HFF-Myc (cell line): ENCODE measurements around the gene STAU1.

Experiments used
- DNase-seq: peaks from one replicate; pipeline ENCODE4 v3.0.0-alpha.2; 2011; ENCODE audit warnings: low read depth; ENCODE audit errors: extremely low read depth
- H3K4me3 ChIP-seq: replicated peaks from 2 replicates; pipeline ENCODE4 v1.5.1; 2011; ENCODE audit warnings: low read depth, mild to moderate bottlenecking, control low read depth, low read length
- CTCF ChIP-seq: IDR thresholded peaks from 2 replicates; pipeline ENCODE4 v1.5.1; 2012; ENCODE audit warnings: mild to moderate bottlenecking, low read depth, low read length, control low read depth; ENCODE audit errors: missing control alignments

The STAU1 gene

GRCh38 chr20:49187851-49188641 lies at the start of gene STAU1:
TSS of gene STAU1 (minus strand) at chr20:49188334. CDS start at chr20:49166201, 22,133 bp downstream.
- H3K4me3 ChIP-seq, result peak within 1 kb of the TSS; percentile 73

GRCh38 chr20:49237531-49237930 lies 49.4 kb upstream of the STAU1 start:
- no peak for TF ChIP-seq CTCF
- H3K4me3 ChIP-seq, result no peak overlapping the region
- no peak for DNase-seq

More at GRCh38 chr20:49187851-49188641, at the start of gene STAU1:
- TF ChIP-seq CTCF, result no peak
- DNase-seq, result peak; percentile 75

GRCh38 chr20:49236301-49236700 lies 48.2 kb upstream of the STAU1 start:
- no peak overlapping the region for H3K4me3 ChIP-seq
- no peak for TF ChIP-seq CTCF
- DNase-seq, result no peak

- H3K4me3 ChIP-seq, result no peak overlapping the region
- no peak for DNase-seq
- TF ChIP-seq CTCF, result no peak
These were observed 46.7 kb upstream of the STAU1 start for GRCh38 chr20:49234831-49235230.

- H3K4me3 ChIP-seq, result no peak overlapping the region
- no peak for TF ChIP-seq CTCF
These were observed 45.1 kb upstream of the STAU1 start for GRCh38 chr20:49233226-49233625.

GRCh38 chr20:49231471-49231870 lies 43.3 kb upstream of the STAU1 start:
- TF ChIP-seq CTCF, result no peak
- H3K4me3 ChIP-seq, result no peak overlapping the region
- no peak for DNase-seq

More at GRCh38 chr20:49233226-49233625, 45.1 kb upstream of the STAU1 start:
- no peak for DNase-seq
